HCT116 (cell line): ENCODE data around the gene MAP3K10. TPM values are rescaled to one million over a fixed set of nuclear protein-coding genes. Genes with fewer than 3 reads are reported as not detected.
A peak's percentile ranks its signal among the peaks of the same experiment; 100 is the strongest.

Source experiments
- ATAC-seq: fragments of 200-7000 bp; cut with Tn5 transposase; 2 replicates; pipeline ENCODE4 v1.9.1; 2020; ENCODE audit warnings: mild to moderate bottlenecking, moderate library complexity
- BruUV-seq: library from RNA; stranded (reverse); fragments of 400-500 nt; replicated peaks from 2 replicates; lab custom pipeline; 2021; lab: Mats Ljungman, UMichigan
- CTCF ChIA-PET: fragments of 300-600 bp; sonication (Branson Sonifier 250); formaldehyde crosslinking; loops from one replicate; lab custom pipeline; 2021; ENCODE audit warnings: antibody characterized with exemption; lab: Charles Lee
- POLR2A ChIA-PET: fragments of 300-600, 350-600 bp; sonication (Branson Sonifier 250); formaldehyde crosslinking; loops from one replicate; lab custom pipeline; 2021; ENCODE audit warnings: antibody characterized with exemption; lab: Charles Lee
- RAD21 ChIA-PET, 2 experiments: fragments of 300-600 bp; sonication (Branson Sonifier 250); formaldehyde crosslinking; loops; one replicate each; lab custom pipeline; 2023; ENCODE audit warnings: low total read pairs in 2 of 2; ENCODE audit not compliant: uncharacterized antibody in 2 of 2, unreplicated experiment in 2 of 2, low non-redundant PET in 1 of 2; lab: Charles Lee
- DNase-seq: peaks from one replicate; pipeline ENCODE4 v3.0.0-alpha.2; 2010; ENCODE audit warnings: low read depth, low spot score
- H2AFZ ChIP-seq: fragments of 200-600 bp; shearing (Covaris generic), sonication (generic); 2 replicates; pipeline ENCODE4 v1.6.1; 2017; ENCODE audit warnings: low read depth, mixed run types, mixed read lengths, antibody characterized with exemption, low read length; ENCODE audit not compliant: poor library complexity, severe bottlenecking
- H3K27ac ChIP-seq: 2 replicates; pipeline ENCODE4 v1.5.1; 2012; ENCODE audit warnings: low read depth, low read length
- H3K27me3 ChIP-seq: fragments of 200-600 bp; sonication (generic); 2 replicates; pipeline ENCODE4 v1.6.1; 2016; ENCODE audit warnings: mixed run types, low read length, mixed read lengths; ENCODE audit not compliant: insufficient read depth
- H3K36me3 ChIP-seq, 2 experiments: fragments of 200-500 bp in 1 of 2; fragments of 200-600 bp in 1 of 2; sonication (Bioruptor generic) in 1 of 2; sonication (generic) in 1 of 2; 2 replicates each; pipeline versions ENCODE4 v1.5.1 to v1.6.1; 2014 to 2016; ENCODE audit warnings: low read length in 2 of 2, inconsistent platforms in 1 of 2, mixed read lengths in 1 of 2, mixed run types in 1 of 2; ENCODE audit not compliant: insufficient read depth in 2 of 2, control insufficient read depth in 1 of 2
- H3K4me1 ChIP-seq, 2 experiments: fragments of 200-600 bp in 1 of 2; sonication (generic) in 1 of 2; 2 replicates each; pipeline versions ENCODE4 v1.5.1 to v1.6.1; 2012 to 2017; ENCODE audit warnings: low read length in 2 of 2, inconsistent platforms in 1 of 2, mild to moderate bottlenecking in 1 of 2, mixed read lengths in 1 of 2, mixed run types in 1 of 2, moderate library complexity in 1 of 2; ENCODE audit not compliant: insufficient read depth in 2 of 2, control insufficient read depth in 1 of 2
- H3K4me2 ChIP-seq: fragments of 200-600 bp; sonication (generic); 2 replicates; pipeline ENCODE4 v1.6.1; 2017; ENCODE audit warnings: mixed run types, low read length, mixed read lengths
- H3K4me3 ChIP-seq, 2 experiments: fragments of 200-600 bp in 1 of 2; sonication (generic) in 1 of 2; replicated peaks in 1 of 2; 2 replicates each; pipeline ENCODE4 v1.5.1; 2011 to 2016; ENCODE audit warnings: low read length in 2 of 2, control low read depth in 1 of 2, low read depth in 1 of 2, mild to moderate bottlenecking in 1 of 2, mixed read lengths in 1 of 2, mixed run types in 1 of 2
- H3K79me2 ChIP-seq: fragments of 200-600 bp; sonication (generic); 2 replicates; pipeline ENCODE4 v1.6.1; 2017; ENCODE audit warnings: mild to moderate bottlenecking, mixed run types, low read length, moderate library complexity, mixed read lengths; ENCODE audit not compliant: insufficient read depth
- H3K9ac ChIP-seq: fragments of 200-600 bp; sonication (generic); 2 replicates; pipeline ENCODE4 v1.6.1; 2016; ENCODE audit warnings: low read length, mixed read lengths
- H3K9me2 ChIP-seq: fragments of 200-600 bp; sonication (generic), shearing (Covaris generic); 2 replicates; pipeline ENCODE4 v1.6.1; 2017; ENCODE audit warnings: mixed run types, mild to moderate bottlenecking, moderate library complexity; ENCODE audit not compliant: insufficient read depth
- H3K9me3 ChIP-seq, 2 experiments: fragments of 200-500 bp in 1 of 2; fragments of 200-600 bp in 1 of 2; sonication (Bioruptor generic) in 1 of 2; sonication (generic) in 1 of 2; 2 replicates each; pipeline ENCODE4 v1.6.1; 2014 to 2017; ENCODE audit warnings: low read length in 2 of 2, mixed read lengths in 2 of 2, inconsistent platforms in 1 of 2, low read depth in 1 of 2, mild to moderate bottlenecking in 1 of 2, mixed run types in 1 of 2, moderate library complexity in 1 of 2; ENCODE audit not compliant: control insufficient read depth in 1 of 2, insufficient read depth in 1 of 2
- H4K20me1 ChIP-seq: fragments of 200-600 bp; sonication (generic), shearing (Covaris generic); 2 replicates; pipeline ENCODE4 v1.6.1; 2017; ENCODE audit warnings: mixed run types, mild to moderate bottlenecking, moderate library complexity; ENCODE audit not compliant: insufficient read depth
- ATF3 ChIP-seq: IDR thresholded peaks from 2 replicates; pipeline ENCODE4 v1.6.1; 2012
- CBX3 ChIP-seq: IDR thresholded peaks from 2 replicates; pipeline ENCODE4 v1.6.1; 2012; ENCODE audit warnings: low read depth
- CEBPB ChIP-seq: IDR thresholded peaks from 2 replicates; pipeline ENCODE4 v1.6.1; 2012; ENCODE audit warnings: low read depth
- CTCF ChIP-seq, 3 experiments: fragments of 200-600 bp in 1 of 3; sonication (generic) in 1 of 3; IDR thresholded peaks in 2 of 3; conservative IDR thresholded peaks in 1 of 3; 2 replicates each; pipeline ENCODE4 v1.5.1; 2012 to 2017; ENCODE audit warnings: low read depth in 2 of 3, low read length in 2 of 3, antibody characterized with exemption in 1 of 3, borderline replicate concordance in 1 of 3, control low read depth in 1 of 3, mild to moderate bottlenecking in 1 of 3, mixed read lengths in 1 of 3, mixed run types in 1 of 3, moderate library complexity in 1 of 3; ENCODE audit not compliant: insufficient read depth in 1 of 3
- EZH2 ChIP-seq: fragments of 200-600 bp; sonication (generic); IDR thresholded peaks from 2 replicates; pipeline ENCODE4 v1.6.1; 2017; ENCODE audit warnings: antibody characterized with exemption, mixed run types
- JUND ChIP-seq: IDR thresholded peaks from 2 replicates; pipeline ENCODE4 v1.6.1; 2012
- MAX ChIP-seq: IDR thresholded peaks from 2 replicates; pipeline ENCODE4 v1.6.1; 2012
- SIN3A ChIP-seq: IDR thresholded peaks from 2 replicates; pipeline ENCODE4 v1.6.1; 2012; ENCODE audit warnings: low read depth
- SP1 ChIP-seq: IDR thresholded peaks from 2 replicates; pipeline ENCODE4 v1.6.1; 2012; ENCODE audit warnings: low read depth
- TCF7L2 ChIP-seq: IDR thresholded peaks from 2 replicates; pipeline ENCODE4 v1.7.0; 2011; ENCODE audit warnings: borderline replicate concordance, inconsistent platforms; ENCODE audit not compliant: insufficient read depth, insufficient read length; ENCODE audit errors: extremely low read depth
- YY1 ChIP-seq: IDR thresholded peaks from 2 replicates; pipeline ENCODE4 v1.6.1; 2011; ENCODE audit warnings: low read length, low read depth, moderate library complexity, mild to moderate bottlenecking; ENCODE audit not compliant: insufficient replicate concordance; ENCODE audit errors: extremely low read depth
- ZFX ChIP-seq: fragments of 450-650 bp; IDR thresholded peaks from 2 replicates; pipeline ENCODE4 v1.6.1; 2017
- ZNF274 ChIP-seq: fragments of 200-500 bp; sonication (Bioruptor generic); IDR thresholded peaks from 2 replicates; pipeline ENCODE4 v1.6.1; 2014; ENCODE audit warnings: mild to moderate bottlenecking, low read depth, low read length, inconsistent platforms
- intact Hi-C: fragments of 100-400 bp; cut with micrococcal nuclease; formaldehyde crosslinking; loops from 2 replicates; pipeline ENCODE4 v1.10.0; 2022
- total RNA-seq: library from RNA; stranded (reverse); gene quantifications from one replicate; pipeline ENCODE4 v1.2.1, GENCODE V29; 2021; ENCODE audit not compliant: unreplicated experiment

Gene MAP3K10
- total RNA-seq, 1 experiment from 2014 or later, result 17.3 TPM

- Histone ChIP-seq H3K4me2 (peak overlapping the region; percentile 76), H3K27ac (peak overlapping the region; percentile 93), H3K4me3 (peak overlapping the region; percentile 58 to 64), H3K4me1 (peaks cover 33 to 80% of the 10 kb centered on the region in 2 experiments), H3K9me2 (no peaks in the 10 kb centered on the region), H3K9me3 (no peaks in the 10 kb centered on the region), H4K20me1 (no peaks in the 10 kb centered on the region), H3K9ac (peak overlapping the region; percentile 67), H3K27me3 (no peaks in the 10 kb centered on the region), H3K79me2 (peaks cover 14% of the 10 kb centered on the region; the same call in 1 of the 2 replicates), H3K36me3 (no peaks in the 10 kb centered on the region), H2AFZ (no peak overlapping the region)
- no TSS peak for BruUV-seq
- ChIA-PET POLR2A (no interaction called here), CTCF (interaction anchor here (0.9 to 3.0 kb wide), 4 partner anchors 35 to 86 kb away, joined by 3 to 17 read pairs (median 6); no protein-coding TSS in a partner anchor), RAD21 (no interaction called here)
- intact Hi-C loops, result no loop called here
- ATAC-seq (no peak), DNase-seq (no peak)
- no peak for TF ChIP-seq ZFX
- no peak for TF ChIP-seq ZNF274
- no peak for TF ChIP-seq JUND
- no peak for TF ChIP-seq CEBPB
- TF ChIP-seq TCF7L2, result no peak
- no peak for TF ChIP-seq EZH2
- TF ChIP-seq YY1, result no peak
- no peak for TF ChIP-seq ATF3
Observed at GRCh38 chr19:40225440-40226305, 34.4 kb downstream of the MAP3K10 start.

GRCh38 chr19:40228346-40228745, 37.1 kb downstream of the MAP3K10 start:
- ChIA-PET CTCF (no interaction called here), POLR2A (no interaction called here), RAD21 (no interaction called here)
- Histone ChIP-seq H3K9me3 (no peaks in the 10 kb centered on the region), H3K4me1 (peaks cover 48 to 82% of the 10 kb centered on the region in 2 experiments), H3K27me3 (no peaks in the 10 kb centered on the region), H3K79me2 (peaks cover 14% of the 10 kb centered on the region; the same call in 1 of the 2 replicates), H3K4me3 (no peak overlapping the region), H3K4me2 (no peak overlapping the region), H3K27ac (no peak overlapping the region), H3K36me3 (no peaks in the 10 kb centered on the region), H2AFZ (no peak overlapping the region), H3K9me2 (no peaks in the 10 kb centered on the region), H4K20me1 (no peaks in the 10 kb centered on the region), H3K9ac (no peak overlapping the region)
- no peak for ATAC-seq
- intact Hi-C loops, result no loop called here
- BruUV-seq, result no TSS peak
- no peak for DNase-seq
- TF ChIP-seq CBX3, result no peak
- no peak for TF ChIP-seq ZNF274
- no peak for TF ChIP-seq SP1
- no peak for TF ChIP-seq SIN3A
- TF ChIP-seq CTCF (IDR thresholded peaks at IDR 0.05 in 2 of 3, conservative IDR thresholded peaks at IDR 0.05 in 1 of 3; ENCODE audit: borderline replicate concordance in 1 of 3, insufficient read depth in 1 of 3, low read depth in 2 of 3, low read length in 2 of 3), result no peak
- TF ChIP-seq MAX, result no peak
- no peak for TF ChIP-seq YY1
